GM12872 (cell line): Measurements from ENCODE around the gene R3HDM4.

ENCODE experiments used
- TF ChIP-seq, protein P1 (sequence below): IDR thresholded peaks from 3 replicates; pipeline ENCODE4 v1.5.1; 2011; ENCODE audit warnings: low read depth, mild to moderate bottlenecking, low read length, moderate library complexity; ENCODE audit not compliant: insufficient read depth

The R3HDM4 gene

DNA sequence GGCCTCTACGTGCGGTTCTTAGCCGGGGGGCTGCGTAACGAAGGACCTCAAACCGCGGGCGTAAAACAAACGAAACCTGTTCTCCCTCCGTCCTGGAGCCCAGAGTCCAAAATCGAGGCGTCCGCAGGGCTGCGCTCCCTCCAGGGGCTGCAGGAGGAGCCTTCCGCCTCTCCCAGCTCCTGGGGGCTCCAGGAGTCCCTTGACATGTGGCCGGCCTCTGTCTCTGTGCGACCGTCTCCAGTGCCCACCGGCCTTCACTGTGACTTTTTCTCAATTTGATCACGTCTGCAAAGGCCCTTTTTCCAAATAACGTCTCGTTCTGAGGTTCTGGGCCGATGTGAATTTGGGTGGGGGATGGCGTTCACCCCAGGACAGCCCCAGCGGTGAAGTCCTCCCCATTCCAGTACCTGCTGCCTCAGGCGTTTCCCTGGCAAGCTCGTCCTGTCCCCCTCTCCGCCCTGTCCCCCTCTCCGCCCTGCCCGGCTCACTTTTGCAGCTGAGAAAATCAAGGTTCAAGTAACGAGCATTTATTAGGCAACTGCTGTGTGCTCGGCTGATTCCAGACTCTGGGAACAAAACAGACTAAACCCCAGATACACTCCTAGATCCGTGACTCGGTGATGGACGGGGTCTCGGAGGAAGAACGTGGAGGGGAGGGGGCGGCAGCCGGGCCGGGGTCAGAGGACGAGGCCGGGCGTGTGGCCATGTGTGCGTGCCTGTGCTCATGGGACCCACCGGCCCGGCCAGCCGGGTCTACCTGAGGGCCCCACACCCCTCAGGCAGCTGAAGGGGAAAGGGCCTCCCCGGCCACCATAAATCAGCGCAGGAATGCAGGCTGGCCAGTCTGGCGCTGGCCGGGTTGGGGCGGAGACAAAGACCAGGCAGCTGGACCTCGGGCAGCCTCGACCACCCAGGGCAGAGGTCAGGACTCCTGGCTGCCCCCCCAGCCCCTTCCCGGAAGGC, 43.1 kb upstream of the R3HDM4 start:
- TF ChIP-seq, protein P1, sequence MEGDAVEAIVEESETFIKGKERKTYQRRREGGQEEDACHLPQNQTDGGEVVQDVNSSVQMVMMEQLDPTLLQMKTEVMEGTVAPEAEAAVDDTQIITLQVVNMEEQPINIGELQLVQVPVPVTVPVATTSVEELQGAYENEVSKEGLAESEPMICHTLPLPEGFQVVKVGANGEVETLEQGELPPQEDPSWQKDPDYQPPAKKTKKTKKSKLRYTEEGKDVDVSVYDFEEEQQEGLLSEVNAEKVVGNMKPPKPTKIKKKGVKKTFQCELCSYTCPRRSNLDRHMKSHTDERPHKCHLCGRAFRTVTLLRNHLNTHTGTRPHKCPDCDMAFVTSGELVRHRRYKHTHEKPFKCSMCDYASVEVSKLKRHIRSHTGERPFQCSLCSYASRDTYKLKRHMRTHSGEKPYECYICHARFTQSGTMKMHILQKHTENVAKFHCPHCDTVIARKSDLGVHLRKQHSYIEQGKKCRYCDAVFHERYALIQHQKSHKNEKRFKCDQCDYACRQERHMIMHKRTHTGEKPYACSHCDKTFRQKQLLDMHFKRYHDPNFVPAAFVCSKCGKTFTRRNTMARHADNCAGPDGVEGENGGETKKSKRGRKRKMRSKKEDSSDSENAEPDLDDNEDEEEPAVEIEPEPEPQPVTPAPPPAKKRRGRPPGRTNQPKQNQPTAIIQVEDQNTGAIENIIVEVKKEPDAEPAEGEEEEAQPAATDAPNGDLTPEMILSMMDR: no peak

DNA sequence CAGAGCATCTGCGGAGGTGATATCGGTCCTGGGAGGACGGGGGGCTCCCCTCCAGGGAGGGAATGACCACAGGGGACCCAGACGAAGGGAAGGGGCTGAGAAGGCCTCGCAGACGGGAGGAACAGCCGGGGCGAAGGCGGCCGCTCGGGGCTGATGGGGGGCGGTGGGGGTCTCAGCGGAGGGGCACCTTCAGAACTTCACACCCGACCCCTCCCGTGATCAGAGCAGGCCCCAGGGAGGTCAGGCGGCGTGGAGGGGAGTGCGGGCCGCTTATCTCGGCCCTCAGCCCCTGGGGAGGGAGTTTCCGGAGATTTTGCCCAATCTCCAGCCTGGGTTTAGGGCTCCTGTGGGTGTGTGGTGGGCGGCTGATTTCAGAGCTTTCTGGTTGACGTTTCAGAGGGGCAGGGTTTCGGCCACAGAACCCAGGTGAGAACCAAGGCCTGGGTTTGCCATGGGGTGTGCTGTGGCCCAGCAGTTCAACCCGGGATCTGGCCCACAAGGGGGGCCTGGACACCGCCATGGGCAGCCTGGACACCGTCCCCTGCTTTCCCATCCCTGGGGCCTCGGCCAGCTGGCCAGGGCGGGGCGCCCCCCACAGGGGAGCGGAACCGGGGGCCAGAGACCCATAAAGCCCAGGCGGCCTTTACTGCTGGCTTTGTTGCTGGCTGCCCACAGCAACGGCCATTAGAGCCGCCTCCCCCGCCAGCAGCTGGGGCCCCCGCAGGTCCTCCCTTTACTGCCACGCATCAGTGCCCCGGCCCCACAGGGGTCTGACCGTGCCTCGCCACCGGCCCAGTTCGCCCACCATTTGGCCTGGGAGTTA, 41.9 kb upstream of the R3HDM4 start:
- TF ChIP-seq, protein P1: no peak

DNA sequence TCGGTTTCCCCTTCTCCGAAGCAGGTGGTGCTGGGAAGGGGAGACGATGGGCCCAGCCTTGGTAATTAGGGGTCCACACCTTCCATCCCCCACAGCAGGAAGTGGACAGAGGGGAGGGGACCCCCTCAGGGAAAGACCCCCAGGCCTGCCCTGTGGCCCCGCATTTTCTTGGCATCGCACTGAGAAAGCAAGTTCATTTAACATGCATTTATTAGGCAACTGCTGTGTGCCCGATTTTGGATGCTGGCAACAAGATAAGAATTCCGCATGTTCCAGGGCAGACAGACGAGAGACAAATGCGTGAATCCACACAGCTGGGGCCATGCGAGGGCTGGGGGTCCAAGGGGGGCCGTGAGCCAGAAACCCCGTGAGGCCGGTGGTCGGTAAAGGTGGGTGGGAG, 41.3 kb upstream of the R3HDM4 start:
- TF ChIP-seq, protein P1: no peak

DNA sequence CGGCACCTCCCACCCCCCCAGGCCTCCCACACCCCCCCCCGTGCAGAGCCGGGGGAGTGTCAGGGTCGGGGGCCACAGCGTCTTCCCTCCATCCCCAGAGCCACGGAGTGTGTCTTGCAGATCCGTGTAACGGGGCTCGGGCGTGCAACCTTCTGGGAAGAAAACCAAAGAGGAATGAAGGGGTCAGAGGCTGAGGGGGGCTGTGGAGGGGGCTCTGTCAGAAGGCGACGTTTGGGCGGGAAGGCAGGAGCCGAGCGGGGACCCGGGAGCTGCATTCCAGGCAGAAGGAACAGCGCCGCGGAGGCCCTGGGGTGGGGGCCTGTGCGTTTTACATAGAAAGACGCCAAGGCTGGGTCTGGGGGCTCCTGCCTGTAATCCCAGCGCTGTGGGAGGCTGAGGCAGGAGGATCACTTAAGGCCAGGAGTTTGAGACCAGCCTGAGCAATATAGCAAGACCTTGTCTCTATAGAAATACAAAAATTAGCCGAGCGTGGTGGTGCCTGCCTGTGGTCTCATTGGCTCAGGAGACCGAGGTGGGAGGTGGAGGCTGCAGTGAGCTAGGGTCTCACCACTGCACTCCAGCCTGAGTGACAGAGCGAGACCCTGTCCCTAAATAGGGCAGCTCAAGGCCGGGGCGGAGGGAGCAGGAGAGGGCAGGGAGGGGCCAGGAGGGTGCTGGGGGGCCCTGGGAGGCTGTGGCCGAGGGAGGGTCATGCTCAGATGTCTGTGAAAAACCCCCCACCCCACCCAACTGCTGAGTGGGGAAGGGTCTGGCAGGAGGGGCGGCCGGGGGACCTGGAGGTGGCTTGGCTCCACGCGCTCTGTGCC, 40.6 kb upstream of the R3HDM4 start:
- TF ChIP-seq, protein P1: no peak

DNA sequence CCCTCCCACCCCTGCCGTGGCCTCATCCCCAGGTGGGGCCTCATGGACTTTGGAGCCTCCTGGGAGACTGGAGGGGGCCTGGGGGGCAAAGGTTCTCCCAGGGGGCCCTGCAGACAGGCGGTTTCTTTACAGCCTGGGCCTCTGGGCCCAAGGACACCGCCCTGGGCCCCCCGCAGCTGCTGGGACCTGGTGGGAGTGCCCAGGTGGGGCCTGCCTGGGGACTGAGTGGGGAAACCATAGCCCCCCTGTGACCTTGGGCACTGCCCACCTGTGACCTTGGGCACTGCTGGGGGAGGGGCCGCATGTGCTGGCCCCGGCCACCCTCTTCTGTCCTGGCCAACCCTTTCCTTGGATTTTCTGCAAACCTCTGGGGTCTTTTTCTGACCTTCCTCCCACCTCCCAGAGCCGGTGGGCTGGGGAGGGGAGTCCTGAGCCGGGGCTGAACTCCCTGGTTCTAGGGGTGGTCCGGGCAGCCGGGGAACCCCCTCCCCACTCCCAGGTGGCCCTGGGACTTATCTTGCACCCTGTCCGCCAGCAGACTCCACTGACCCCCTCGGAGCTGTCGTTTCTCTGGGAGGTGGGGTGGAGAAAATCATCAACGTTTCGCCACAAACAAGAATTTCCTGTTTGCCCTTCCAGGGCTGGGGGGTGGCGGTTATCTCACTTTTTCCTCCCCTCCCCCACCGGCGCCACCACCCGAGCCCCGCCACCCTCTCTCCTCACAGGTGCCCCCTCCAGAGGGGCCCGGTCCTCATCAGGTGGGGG, 39.8 kb upstream of the R3HDM4 start:
- TF ChIP-seq, protein P1: no peak

DNA sequence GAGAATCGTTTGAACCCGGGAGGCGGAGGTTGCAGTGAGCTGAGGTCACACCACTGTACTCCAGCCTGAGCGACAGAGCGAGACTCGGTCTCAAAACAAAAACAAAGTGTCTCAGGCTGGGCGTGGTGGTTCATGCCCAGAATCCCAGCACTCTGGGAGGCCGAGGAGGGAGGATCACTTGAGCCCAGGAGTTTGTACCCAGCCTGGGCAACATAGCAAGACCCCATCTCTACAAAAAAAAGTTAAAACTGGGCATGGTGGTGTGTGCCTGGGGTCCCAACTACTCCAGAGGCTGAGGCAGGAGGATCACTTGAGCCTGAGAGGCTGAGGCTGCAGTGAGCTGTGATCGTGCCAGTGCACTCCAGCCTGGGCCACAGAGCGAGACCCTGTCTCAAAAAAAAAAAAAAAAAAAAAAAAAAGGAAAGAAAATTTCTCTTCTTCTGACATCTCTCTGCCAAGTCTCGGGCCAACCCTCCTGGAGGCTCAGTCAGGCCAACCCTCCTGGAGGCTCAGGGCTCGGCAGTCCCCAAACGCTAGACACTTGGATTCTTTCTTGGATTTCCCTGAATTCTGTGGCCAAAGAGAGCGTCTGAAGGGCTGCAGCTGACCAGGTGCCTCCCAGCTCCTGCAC, 39.1 kb upstream of the R3HDM4 start:
- TF ChIP-seq, protein P1: no peak
